Stimulated activated CD4-positive, alpha-beta T cell treated with anti-CD3 and anti-CD28 coated beads, TNF-alpha, amount 100 ng/mL, for 24 hours (primary cell): ENCODE results near the gene LBP.
"Not testable (repeated sequence)": the region's sequence is repeated elsewhere in the genome, so short reads cannot be mapped to it uniquely, and the experiment has no call there.

ENCODE experiments used
- DNase-seq, 3 experiments: peaks; one replicate each; pipeline ENCODE4 v3.0.0-alpha.2; 2020; ENCODE audit warnings: low read depth in 3 of 3

The LBP gene

DNA sequence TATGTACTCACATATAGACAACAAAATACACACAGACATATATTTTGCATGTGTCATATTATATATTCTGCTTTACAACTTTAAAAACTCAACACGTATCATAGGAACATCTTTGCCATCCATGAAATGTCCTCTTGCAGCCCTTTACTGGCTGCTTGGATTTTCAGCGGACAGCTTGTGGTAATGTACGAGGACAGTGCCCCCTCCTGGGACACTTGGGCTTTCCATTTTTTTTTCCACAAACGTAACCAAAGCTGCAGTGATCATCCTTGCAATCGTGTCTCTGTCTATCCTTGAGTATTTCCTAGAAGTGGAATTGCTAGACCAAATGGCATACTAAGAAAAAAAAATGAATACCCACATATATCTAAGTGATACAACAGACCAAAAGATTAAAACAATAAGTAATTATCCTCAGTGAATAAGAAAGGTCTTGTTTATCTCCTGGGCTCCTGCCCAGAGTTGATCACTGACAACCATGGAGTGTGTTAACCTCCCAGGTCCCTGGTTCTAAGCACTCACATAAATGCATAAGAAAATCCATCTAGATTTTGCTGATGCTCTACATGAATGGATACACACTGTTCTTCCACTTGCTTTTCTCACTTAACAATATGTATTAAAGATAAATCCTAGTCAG lies 24.2 kb upstream of the LBP start:
- DNase-seq = no peak

DNA sequence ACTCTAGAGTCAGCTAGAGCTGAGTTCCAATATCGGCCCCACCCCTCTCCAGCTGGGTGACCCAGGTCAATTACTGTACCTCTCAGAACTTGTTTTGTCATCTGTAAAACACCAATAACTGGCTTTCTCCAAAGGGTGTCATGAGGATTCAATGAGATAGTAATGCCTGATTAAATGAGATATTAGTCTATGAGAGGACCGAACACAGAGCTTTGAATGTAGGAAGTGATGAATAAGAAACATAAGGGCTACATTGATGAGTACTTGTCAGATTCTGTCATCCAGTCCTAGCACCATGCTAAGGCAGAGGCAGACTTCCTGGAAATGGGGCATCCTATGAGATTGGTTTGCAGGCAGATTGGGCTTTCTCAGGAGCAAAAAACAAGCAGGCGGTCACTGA lies 22.1 kb upstream of the LBP start:
- no peak for DNase-seq

DNA sequence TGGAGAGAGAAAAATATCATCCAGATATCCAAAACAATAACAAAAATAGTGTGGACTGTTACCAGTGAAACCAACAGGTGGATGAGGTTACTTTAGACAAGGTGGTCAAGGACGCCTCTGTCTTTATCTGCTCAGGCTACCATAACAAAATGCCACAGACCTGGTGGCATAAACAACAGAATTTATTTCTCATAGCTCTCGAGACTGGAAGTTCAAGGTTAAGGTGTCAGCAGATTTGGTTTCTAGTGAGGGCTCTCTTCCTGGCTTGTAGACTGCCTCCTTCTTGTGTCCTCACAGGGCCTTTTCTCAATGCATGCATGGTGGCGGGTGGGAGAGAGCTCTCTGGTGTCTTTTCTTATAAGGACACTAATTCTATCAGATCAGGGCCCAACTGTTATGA lies 21.1 kb upstream of the LBP start:
- DNase-seq = no peak

DNA sequence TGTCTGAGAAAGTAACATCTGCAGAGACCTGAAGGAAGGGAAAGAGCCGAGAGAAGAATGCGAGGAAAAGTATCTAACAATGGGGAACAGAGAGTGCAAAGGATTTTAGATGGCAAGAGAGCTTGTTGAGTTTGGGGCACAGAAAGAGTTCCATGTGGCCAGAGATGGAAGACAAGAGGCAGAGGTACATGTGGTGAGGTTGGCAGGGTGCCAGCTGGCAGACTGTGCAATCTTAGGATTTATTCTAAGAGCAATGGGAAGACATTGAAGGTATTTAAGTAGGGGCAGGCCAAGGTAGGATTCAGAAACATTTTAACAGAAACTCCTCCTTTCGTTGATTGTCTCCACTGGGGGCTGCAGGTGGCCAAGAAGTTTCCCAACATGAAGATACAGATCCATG lies 20.4 kb upstream of the LBP start:
- DNase-seq = no peak

DNA sequence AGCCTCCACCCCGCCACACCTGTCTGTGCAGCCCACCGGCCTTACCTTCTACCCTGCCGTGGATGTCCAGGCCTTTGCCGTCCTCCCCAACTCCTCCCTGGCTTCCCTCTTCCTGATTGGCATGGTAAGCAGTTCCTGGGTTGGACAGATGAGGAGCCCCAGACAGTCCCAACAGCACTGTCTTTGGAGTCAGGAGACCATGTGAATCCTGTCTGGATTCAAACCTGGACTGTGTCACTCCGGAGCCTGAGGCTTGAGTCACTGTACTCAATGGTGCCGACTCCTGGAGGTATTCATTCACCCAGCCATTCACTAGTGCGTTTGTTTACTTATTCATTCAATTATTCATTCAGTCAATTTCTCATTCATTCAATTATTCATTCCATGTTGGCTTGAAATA lies 20.0 kb upstream of the LBP start:
- DNase-seq = no peak

DNA sequence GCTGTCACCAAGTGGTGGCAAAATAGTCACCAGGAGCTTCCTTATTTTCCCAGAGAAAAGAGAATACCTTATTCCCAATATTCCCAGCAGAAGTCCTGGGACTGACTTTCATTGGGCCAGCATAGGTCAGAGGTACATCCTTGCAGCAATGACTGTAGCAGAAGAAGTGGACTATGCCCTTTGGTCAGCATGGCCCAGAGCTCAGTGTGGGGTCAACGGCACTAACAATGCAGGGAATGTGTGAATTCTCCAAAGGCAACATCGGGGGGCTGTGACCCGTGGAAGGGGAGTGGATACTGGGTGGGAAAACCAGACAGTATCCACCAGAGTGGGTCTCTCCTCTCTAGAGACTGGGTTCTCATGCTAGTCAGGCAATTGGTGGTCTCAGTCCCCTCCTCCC lies 15.6 kb upstream of the LBP start:
- no peak for DNase-seq

DNA sequence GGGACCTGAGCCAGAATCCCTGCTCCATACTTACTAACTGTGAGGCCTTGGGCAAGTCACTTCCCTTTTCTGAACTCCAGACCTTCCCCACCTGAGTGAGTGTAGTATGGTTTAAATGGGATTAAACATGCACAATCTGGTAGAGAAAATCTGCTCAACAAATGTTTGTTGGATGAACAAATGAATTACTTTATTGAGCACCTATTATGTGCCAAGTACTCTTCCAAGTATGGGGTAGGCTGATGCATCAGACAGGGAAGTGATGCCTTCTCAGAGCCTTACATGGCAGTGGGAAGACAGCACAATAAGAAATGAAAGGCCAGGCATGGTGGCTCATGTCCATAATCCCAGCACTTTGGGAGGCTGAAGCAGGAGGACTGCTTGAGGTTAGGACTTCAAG lies 15.0 kb upstream of the LBP start:
- no peak for DNase-seq

DNA sequence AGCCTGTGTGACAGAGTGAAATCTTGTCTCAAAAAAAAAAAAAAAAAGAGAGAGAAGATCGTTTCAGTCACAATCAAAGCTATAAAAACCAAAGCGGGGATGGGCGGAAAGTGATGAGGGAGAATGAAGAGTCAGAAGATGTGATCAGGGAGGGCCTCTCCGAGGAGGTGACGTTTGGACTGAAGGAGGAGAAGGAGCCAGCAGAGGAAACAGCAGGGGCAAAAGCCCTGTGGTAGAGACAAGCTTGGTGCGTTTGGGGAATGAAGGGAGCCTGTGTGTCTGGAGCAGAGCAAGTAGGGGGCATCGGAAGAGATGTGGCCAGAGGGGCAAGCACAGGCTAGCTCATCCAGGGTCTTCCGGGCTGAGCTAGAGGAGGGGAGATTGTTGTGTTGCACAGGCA lies 14.5 kb upstream of the LBP start:
- no peak for DNase-seq

DNA sequence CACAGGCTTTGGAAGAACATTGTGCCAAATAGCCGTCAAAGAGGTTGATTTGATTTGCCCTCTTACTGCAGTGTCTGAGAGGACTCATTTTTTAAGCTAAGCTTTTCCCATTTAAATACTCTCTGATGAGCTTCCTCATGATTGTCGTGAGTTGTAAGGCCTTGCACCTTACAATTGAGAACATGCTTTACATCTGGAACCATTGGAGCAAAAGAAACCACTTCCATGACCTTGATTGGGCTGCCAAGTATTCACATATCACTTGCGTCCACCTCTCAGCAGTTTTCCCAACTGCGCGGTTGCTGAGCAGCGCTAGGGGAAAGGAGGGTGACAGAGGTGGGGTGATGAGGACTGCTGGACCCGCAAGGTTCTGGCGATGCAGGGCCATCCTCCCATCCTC lies 12.3 kb upstream of the LBP start:
- no peak for DNase-seq

DNA sequence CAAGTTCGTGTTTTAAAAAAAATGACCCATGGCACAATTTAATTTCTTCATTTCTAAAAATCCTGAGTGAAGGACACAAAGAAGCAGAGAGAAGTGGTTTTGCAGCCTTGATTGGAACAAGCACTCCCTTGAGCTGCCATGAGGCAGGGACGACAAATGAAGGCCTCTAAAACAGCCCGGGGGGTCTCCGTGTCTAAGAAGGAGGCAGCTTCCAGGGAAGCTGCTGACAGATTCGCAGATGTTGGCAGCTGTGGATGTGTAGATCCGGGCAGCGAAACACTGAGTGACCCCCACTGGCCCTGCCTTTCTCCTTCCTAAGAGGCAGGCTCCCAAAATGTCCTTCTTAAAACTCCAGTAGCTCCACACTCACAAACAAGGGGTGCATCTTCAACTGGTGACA lies 9.6 kb upstream of the LBP start:
- no peak for DNase-seq

DNA sequence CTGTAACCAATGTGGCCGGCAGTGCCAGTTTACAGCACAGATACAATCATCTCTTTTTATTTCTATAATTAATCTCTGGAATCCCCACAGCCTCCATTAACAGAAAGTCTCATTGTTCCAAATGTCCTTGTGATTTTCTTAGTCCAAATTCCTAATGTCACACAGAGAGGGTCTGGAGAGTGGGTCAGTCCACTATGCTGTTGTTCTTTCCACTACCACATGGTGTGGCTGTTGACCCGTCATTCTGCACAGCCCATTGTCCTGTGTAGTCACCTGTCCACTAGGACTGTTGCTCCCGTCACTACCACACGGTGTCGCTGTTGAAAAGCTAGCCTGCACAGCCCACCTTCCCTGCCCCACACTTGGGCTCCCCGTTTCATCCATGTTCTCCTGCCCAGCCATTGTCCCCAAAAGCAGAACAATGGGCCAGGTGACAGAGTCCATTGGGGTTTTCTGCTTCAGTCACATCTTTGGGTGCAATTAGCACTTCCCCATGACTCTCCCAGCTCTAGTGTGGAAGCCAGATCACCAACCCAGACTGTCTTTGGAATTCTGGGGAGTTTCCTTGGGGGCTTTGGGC lies 8.6 kb upstream of the LBP start:
- peak in 1 of 3 experiments; percentile 26 for DNase-seq

DNA sequence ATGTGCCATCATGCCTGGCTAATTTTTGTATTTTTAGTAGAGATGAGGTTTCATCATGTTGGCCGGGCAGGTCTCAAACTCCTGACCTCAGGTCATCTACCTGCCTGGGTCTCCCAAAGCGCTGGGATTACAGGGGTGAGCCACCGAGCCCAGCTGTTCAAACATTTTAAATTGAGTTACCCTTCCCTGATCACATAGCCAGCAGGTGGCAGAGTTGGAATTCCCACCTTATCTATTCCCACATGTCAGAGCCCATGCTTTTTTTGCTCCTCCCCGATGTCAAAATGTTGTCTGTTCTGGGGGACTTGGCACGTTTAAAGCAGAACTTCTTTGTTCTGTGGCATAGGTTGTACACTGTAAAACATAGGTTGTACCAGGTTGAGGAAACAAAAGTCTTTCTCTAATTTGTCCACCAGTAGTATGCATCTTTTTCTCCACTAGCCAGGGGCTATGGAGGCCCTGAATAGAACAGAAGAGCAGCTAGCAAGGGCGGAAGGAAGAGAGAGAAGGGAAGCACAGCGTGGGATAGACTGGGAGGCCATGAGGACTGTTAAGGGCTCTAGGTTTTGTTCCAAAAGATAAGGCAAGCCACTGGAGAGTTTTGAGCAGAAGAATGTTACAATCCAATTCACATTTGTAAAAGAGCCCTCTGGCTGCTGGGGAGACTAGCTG lies 7.3 kb upstream of the LBP start:
- no peak for DNase-seq

DNA sequence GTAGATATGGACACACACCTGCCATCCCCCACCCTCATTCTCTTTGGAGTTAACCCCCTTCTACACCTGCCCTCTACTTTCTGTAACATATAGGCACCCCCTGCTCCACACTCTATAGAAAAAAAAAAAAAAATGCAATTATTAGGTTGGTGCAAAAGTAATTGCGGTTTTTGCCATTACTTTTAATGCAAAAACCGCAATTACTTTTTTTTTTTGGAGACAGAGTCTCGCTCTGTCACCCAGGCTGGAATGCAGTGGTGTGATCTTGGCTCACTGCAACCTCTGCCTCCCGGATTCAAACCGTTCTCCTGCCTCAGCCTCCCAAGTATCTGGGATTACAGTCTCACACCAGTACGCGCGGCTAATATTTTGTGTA lies 6.8 kb upstream of the LBP start:
- not testable (repeated sequence) for DNase-seq

DNA sequence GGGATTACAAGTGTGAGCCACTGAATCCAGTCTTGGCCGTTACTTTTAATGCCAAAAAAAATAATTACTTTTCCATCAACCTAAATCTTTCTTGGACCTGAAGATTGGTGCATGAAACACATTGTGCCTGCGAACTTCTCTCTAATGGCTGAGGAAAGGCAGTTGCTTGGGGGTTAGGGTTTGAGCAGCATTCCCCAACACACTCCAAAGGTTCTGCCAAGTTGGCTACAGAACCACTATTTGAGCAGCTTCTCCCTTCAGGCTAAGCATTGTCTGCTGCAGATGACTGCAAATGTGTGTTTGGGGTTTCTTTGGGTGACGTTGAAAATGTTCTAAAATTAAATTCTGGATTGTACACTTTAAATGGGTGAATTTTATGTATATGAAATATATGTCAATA lies 6.3 kb upstream of the LBP start:
- DNase-seq = no peak

DNA sequence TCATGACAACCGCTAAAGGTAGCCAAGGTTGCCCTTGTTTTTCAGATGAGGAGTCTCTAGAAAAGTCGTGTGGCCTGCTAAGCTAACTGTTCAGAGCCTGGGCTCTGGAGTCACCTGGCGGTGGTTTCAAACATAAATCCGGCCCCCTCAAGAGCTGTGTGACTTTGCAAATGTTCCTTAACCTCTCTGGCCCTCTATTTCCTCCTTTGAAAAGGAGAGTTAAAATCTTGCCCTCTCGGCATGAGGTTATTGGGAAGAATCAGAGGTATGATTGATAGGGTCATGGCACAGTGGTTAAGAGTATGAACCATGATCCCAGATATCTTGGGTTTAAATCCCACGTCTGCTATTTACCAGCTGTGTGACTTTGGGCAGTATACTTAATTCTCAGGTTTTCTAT lies 5.6 kb upstream of the LBP start:
- no peak for DNase-seq

DNA sequence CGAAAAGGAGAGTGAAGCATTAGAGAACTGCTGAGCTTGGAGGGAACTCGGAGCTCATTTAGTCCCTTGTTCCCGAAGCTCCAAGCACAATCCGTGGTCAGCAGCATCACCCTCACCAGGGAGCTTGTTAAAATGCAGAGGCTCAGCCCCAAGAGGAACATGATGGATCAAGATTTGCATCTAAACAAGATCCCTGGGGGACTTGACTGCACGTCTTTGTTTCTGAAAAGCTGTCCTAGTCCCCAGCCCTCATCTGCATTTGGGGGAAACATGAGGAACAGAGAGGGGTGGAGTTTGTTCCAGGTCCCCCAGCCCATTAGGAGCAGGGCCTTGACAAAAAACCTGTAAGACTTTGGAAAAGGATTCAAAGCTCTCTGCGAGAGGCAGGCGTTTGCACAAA lies 4.1 kb upstream of the LBP start:
- no peak for DNase-seq

DNA sequence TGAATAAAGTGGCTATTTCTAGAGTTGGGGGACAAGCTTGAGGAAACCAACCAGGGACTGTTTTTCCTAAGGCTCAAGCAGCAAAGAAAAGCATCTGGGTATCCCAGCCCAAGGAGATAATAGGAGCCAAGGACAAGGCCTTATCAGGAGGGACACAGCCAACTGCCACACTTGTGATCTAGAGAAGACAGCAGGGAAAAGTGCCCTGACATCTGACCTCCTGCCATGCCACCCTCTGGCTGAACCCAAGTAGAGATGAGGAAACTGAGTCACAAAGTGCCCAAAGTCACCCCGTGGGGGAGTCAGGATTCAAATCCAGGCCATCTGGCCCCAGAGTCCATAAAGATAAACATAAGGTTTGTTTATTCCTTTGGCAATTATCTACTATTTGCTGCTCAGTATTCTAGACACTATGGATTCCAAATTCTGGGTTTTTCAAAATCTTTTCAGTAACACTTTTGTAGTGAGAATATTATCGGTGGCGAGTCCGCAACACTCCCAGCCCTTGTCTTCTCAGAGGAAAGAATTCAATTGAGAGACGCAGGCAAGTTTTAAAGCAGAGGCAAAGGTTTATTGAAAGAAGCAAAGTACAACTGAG lies 3.5 kb upstream of the LBP start:
- no peak for DNase-seq

DNA sequence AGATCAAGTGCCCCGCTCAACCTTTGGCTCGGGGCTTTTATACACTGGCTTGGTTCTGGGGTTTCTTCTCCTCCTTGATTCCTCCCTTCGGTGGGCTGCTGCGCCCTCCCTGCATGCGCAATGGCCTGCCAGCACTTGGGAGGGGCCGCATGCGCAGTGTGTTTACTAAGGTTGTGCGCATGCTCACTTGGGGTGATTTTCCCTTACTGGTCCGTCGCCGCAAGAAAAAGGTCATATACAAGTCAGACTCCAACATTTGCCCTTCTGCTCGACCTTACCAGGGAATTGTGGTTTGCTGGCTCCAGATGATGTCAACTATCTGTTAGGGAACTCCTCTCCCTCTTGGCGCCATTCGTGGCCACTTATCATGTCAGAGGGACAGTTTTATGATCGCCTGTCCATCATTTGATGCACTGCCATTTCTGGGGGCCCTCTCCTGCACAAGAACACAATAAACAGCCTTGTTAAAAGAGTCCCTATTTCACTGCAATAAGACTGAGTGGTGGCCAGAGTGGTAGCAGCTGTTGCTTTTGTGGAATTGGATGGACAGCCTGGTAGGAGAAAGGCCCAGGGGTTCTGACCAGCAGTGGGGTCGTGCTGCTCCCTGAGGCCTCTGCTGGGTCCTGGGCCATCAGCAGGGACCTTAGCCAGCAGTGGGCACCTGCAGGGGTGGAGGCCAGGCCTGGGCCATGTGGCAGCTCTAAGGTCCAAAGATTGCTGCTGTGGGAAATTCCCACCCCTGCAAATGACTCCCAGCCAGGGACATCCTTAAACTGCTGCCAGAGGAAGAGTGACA lies 2.8 kb upstream of the LBP start:
- DNase-seq = no peak

DNA sequence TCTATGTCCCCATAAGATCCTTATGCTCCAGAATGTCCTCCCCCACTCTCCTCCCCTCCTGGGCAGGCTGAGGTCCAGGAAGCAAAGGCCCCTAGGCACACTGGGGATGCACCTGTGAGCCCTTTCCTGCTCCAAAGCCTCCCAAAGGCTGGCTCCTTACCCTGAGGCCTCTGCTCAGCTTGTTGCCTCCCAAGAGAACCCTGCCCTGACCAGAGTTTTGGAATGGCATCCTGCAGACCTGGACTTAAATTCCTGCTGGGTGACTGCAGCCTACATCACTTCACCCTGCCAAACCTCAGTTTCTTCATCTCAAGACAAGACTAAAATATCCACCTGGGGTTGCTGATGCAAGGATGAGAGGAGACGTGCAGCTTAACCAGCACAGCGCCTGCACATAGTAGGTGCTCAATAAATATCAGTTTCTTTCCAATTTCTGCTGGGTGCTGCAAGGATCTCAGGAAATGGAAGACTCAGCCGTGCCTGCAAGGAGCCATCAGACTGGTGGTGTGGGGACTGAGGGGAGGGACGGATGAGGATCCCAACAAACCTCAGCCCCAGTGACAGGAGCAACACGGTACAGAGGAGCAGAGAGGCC lies 2.1 kb upstream of the LBP start:
- no peak for DNase-seq

DNA sequence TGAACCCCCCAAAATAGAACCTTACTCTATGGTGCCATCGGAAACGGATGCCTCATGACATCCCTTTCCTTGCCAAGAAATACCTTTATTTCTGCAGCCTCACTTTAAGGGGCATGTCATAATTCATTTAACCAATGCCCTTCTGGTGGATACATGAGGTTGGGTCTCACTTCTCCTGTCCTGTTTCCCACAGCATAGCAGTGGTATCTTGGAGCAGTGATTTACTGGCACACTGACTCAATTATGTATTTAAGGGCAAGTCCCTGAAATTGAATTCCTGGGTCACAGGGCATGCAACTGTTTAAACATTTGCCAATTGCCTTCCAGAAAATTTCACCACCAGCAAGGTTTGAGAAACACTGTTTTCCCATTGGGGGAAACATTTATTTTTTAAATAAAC lies 639 bp upstream of the LBP start:
- no peak for DNase-seq

DNA sequence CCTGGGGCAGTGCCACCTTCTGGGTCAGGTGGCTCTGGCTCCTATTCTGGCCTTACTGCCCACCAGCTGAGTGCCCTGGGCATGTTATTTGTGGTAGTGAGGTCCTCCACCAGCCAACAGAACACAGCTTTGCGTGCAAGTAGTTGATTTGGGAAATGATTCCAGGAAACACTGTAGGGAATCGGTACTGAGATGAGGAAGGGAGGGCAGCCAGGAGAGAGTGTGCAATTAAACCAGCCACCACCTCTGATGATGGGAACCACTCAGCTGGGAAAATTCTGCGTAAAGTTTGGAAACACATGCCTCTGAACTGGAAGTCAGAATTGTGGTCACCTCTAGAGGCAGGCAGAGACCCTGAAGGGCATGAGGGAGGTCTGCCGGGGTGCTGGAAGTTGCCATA lies 459 bp downstream of the LBP start:
- DNase-seq = no peak

DNA sequence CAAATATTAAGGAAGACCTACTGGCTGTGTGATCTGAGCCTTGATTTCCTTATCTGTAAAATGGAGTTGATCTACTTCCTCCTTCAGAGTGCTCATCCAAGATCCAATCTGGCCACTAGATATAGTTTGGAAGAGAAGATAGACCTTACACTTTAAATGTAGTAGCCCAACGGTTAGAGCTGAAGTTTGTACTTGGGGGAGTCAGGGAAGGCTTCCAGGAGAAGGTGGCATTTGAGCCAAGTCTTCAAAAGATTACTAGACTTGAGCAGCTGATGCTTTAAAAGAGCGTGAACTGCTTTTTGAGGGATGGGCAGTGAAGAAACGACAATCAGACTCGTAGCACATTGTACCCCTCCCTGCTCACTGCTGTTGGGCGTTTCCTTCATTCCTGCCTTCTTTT lies 3.6 kb downstream of the LBP start:
- DNase-seq = no peak
